GM18858 (cell line): ENCODE measurements around the gene CLDN15.
"Not testable (repeated sequence)": the region's sequence is repeated elsewhere in the genome, so short reads cannot be mapped to it uniquely, and the experiment has no call there.

Experiments used
- ATAC-seq: cut with Tn5 transposase; IDR thresholded peaks from one replicate; pipeline ENCODE4 v1.9.1; 2021; ENCODE audit not compliant: unreplicated experiment

CLDN15 gene

GRCh38 chr7:101237206-101238067 lies at the start of gene CLDN15:
TSS of gene CLDN15 (minus strand) at chr7:101237802. CDS start at chr7:101237581, 221 bp downstream.
- no peak for ATAC-seq

GRCh38 chr7:101287032-101287431 lies 49.4 kb upstream of the CLDN15 start:
- ATAC-seq: no peak

GRCh38 chr7:101285880-101286279 lies 48.3 kb upstream of the CLDN15 start:
- not testable (repeated sequence) for ATAC-seq

- no peak for ATAC-seq
These were observed 47.6 kb upstream of the CLDN15 start for GRCh38 chr7:101285171-101285570.

- ATAC-seq: not testable (repeated sequence)
These were observed 43.3 kb upstream of the CLDN15 start for GRCh38 chr7:101280912-101281311.

- ATAC-seq: no peak
These were observed 41.1 kb upstream of the CLDN15 start for GRCh38 chr7:101278461-101279292.

GRCh38 chr7:101277155-101277554 lies 39.6 kb upstream of the CLDN15 start:
- no peak for ATAC-seq

- ATAC-seq: no peak
These were observed 35.6 kb upstream of the CLDN15 start for GRCh38 chr7:101273206-101273605.

GRCh38 chr7:101271021-101271420 lies 33.4 kb upstream of the CLDN15 start:
- ATAC-seq: no peak

GRCh38 chr7:101269664-101270063 lies 32.1 kb upstream of the CLDN15 start:
- no peak for ATAC-seq

- ATAC-seq: no peak
These were observed 28.3 kb upstream of the CLDN15 start for GRCh38 chr7:101265622-101266516.

- ATAC-seq: not testable (repeated sequence)
These were observed 26.6 kb upstream of the CLDN15 start for GRCh38 chr7:101264102-101264706.

GRCh38 chr7:101258243-101258731 lies 20.7 kb upstream of the CLDN15 start:
- ATAC-seq: no peak

GRCh38 chr7:101255796-101256195 lies 18.2 kb upstream of the CLDN15 start:
- no peak for ATAC-seq

GRCh38 chr7:101253199-101253598 lies 15.6 kb upstream of the CLDN15 start:
- ATAC-seq: not testable (repeated sequence)

- peak; percentile 80 for ATAC-seq
These were observed 14.5 kb upstream of the CLDN15 start for GRCh38 chr7:101251871-101252659.

- peak; percentile 38 for ATAC-seq
These were observed 12.7 kb upstream of the CLDN15 start for GRCh38 chr7:101250324-101250723.

- no peak for ATAC-seq
These were observed 10.7 kb upstream of the CLDN15 start for GRCh38 chr7:101248276-101248675.

- ATAC-seq: no peak
These were observed 7.6 kb upstream of the CLDN15 start for GRCh38 chr7:101245147-101245668.
